ENCODE measurements around the gene SLC5A8. TPM values are rescaled to one million over a fixed set of nuclear protein-coding genes. Genes with fewer than 3 reads are reported as not detected.

The SLC5A8 gene
- total and polyA plus RNA-seq, 2 of the 4 experiments (the other 2 are of a cell fraction) = not detected

DNA sequence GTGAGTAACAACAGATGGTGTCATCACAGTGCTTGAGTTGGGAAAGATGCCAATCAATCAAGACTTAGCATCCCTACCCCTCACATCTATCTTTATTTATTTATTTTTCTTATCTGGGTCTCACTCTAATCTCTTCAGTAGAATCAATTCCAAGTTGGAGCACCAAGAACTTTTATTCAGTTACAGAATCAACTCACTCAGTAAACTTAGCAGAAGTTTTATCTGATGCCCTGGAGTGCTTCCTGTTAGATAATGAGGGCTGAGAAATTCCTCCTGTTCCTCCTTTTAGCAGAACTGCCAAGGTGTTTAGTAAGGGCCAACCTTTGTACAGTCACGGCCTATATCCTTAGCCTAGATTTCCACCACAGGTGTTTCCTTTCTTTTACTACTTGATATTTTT lies 11.3 kb upstream of the SLC5A8 start:
- Histone ChIP-seq H3K9ac (ENCODE audit: low read depth, low read length) (no peak overlapping the region), H2AFZ (replicated peaks; ENCODE audit: low read length, poor library complexity) (no peak overlapping the region), H3K27me3 (ENCODE audit: control insufficient read depth, insufficient read depth, low read length) (no peaks in the 10 kb centered on the region), H3K4me1 (ENCODE audit: control insufficient read depth, insufficient read depth, low read length) (no peaks in the 10 kb centered on the region), H3K18ac (ENCODE audit: low read depth, low read length) (no peak overlapping the region), H4K91ac (ENCODE audit: insufficient read depth, low read depth, low read length) (no peak overlapping the region), H3K36me3 (ENCODE audit: control insufficient read depth, insufficient read depth, low read length) (no peaks in the 10 kb centered on the region), H4K8ac (ENCODE audit: low read depth in 2 of 2, low read length in 2 of 2) (no peak overlapping the region), H3K4me2 (ENCODE audit: low read depth, low read length) (no peak overlapping the region), H4K20me1 (ENCODE audit: insufficient read depth, low read length) (no peaks in the 10 kb centered on the region), H3K9me1 (ENCODE audit: insufficient read depth, low read length) (no peaks in the 10 kb centered on the region), H3K79me1 (ENCODE audit: low read depth in 1 of 2, low read length in 2 of 2) (no peaks in the 10 kb centered on the region), H2AK9ac (replicated peaks; ENCODE audit: low read depth, low read length, poor library complexity) (no peak overlapping the region), H3K4ac (ENCODE audit: low read depth, low read length) (no peak overlapping the region), H3K23ac (ENCODE audit: low read depth, low read length) (no peak overlapping the region), H4K5ac (ENCODE audit: low read depth, low read length) (no peak overlapping the region), H3K9me3 (ENCODE audit: control insufficient read depth, insufficient read depth, low read length) (no peaks in the 10 kb centered on the region), H2BK5ac (ENCODE audit: low read depth, low read length, poor library complexity, severe bottlenecking) (no peak overlapping the region), H3K56ac (ENCODE audit: extremely low read depth, insufficient read depth, low read length) (no peak overlapping the region), H2BK15ac (ENCODE audit: low read depth, low read length) (no peak overlapping the region), H2BK120ac (ENCODE audit: low read depth, low read length) (no peak overlapping the region), H3K4me3 (ENCODE audit: insufficient read depth, low read depth, low read length) (no peak overlapping the region), H2AK5ac (ENCODE audit: low read depth, low read length) (no peak overlapping the region), H3K14ac (replicated peaks; ENCODE audit: low read depth, low read length) (no peak overlapping the region), H3K27ac (ENCODE audit: insufficient read depth, low read length) (no peak overlapping the region), H2BK20ac (ENCODE audit: low read depth, low read length) (no peak overlapping the region)
- intact Hi-C loops (cut with micrococcal nuclease) = no loop called here
- in situ Hi-C loops (cut with MboI; ENCODE audit: low sequenced_read_pairs) = no loop called here
- ChIA-PET CTCF (interaction anchor here (0.8 kb wide), 1 partner anchor 17 kb away, joined by 4 read pairs; no protein-coding TSS in a partner anchor), POLR2A (ENCODE audit: unreplicated experiment) (no interaction called here)
- DNase-seq = no peak
- no TSS peak for BruUV-seq (replicated peaks)
- no peak for ATAC-seq (ENCODE audit: low read depth)
- dilution Hi-C loops (cut with HindIII; ENCODE audit: low sequenced_read_pairs, unreplicated experiment) = no loop called here
- no peak for TF ChIP-seq SMC3 (IDR thresholded peaks at IDR 0.05; ENCODE audit: low read depth, low read length)
- TF ChIP-seq MAFK (IDR thresholded peaks at IDR 0.05; ENCODE audit: low read depth, low read length) = no peak
- TF ChIP-seq USF2 (IDR thresholded peaks at IDR 0.05; ENCODE audit: low read depth, low read length) = no peak
- TF ChIP-seq RAD21 (IDR thresholded peaks at IDR 0.05; ENCODE audit: low read length) = no peak
- TF ChIP-seq CHD1 (IDR thresholded peaks at IDR 0.05; ENCODE audit: low read depth, low read length) = no peak
- no peak for TF ChIP-seq MAZ (IDR thresholded peaks at IDR 0.05; ENCODE audit: borderline replicate concordance, low read depth, low read length)
- no peak for TF ChIP-seq CEBPB (IDR thresholded peaks at IDR 0.05; ENCODE audit: low read depth, low read length)
- no peak for TF ChIP-seq MXI1 (IDR thresholded peaks at IDR 0.05; ENCODE audit: borderline replicate concordance, low read depth, low read length)
- TF ChIP-seq FOS (IDR thresholded peaks at IDR 0.05; ENCODE audit: low read depth, low read length) = no peak
- TF ChIP-seq NFE2L2 (IDR thresholded peaks at IDR 0.05; ENCODE audit: low read depth, low read length) = no peak
- TF ChIP-seq ELK1 (IDR thresholded peaks at IDR 0.05; ENCODE audit: borderline replicate concordance, low read depth, low read length) = no peak
- TF ChIP-seq CTCF (conservative IDR thresholded peaks at IDR 0.05; ENCODE audit: low read depth, low read length) = no peak
- no peak for TF ChIP-seq POLR2A (IDR thresholded peaks at IDR 0.05; ENCODE audit: low read depth, low read length)
- TF ChIP-seq RFX5 (IDR thresholded peaks at IDR 0.05; ENCODE audit: low read depth, low read length) = no peak
- no peak for TF ChIP-seq BHLHE40 (IDR thresholded peaks at IDR 0.05; ENCODE audit: low read depth, low read length)
- 20% methylated on average over 1 of the region's 1 CpG; no CpG with 5 or more reads in 1 of the 2 experiments for WGBS, 2 experiments (ENCODE audit: extremely low coverage in 2 of 2, insufficient read length in 1 of 2)

Data from IMR-90 (cell line).